ENCODE measurements around the gene TRIM67.

- TF ChIP-seq NR3C1 (CRISPR knock-in tag; conservative IDR thresholded peaks at IDR 0.05; ENCODE audit: low read depth) = no peak
- no peak for TF ChIP-seq CTCF (IDR thresholded peaks at IDR 0.05)
- no peak for TF ChIP-seq ATF2 (CRISPR knock-in tag; IDR thresholded peaks at IDR 0.05; ENCODE audit: borderline replicate concordance, low read depth)
These were observed 24.7 kb downstream of the TRIM67 start for GRCh38 chr1:231186356-231187115.
